Measurements from ENCODE around the gene TSPAN16. TPM values are rescaled to one million over a fixed set of nuclear protein-coding genes. Genes with fewer than 3 reads are reported as not detected.
"Not testable (repeated sequence)": the region's sequence is repeated elsewhere in the genome, so short reads cannot be mapped to it uniquely, and the experiment has no call there.

The TSPAN16 gene
- total RNA-seq, 2 experiments from 2014 or later: not detected

GRCh38 chr19:11323601-11324078 lies 27.7 kb downstream of the TSPAN16 start:
- CTCF ChIA-PET: interaction anchor here (0.7 kb wide), 1 partner anchor 35 kb away, joined by 4 read pairs; no protein-coding TSS in a partner anchor
- H3K9me3 Mint-ChIP-seq (ENCODE audit: low read depth): no peaks in the 10 kb centered on the region
- peak overlapping the region; percentile 88 for H3K27ac Mint-ChIP-seq
- POLR2A ChIA-PET: no interaction called here
- H3K27me3 Mint-ChIP-seq: peaks cover 10% of the 10 kb centered on the region
- no peak for DNase-seq
- H3K36me3 Mint-ChIP-seq (ENCODE audit: low read depth): no peaks in the 10 kb centered on the region
- intact Hi-C loops (cut with DNase I, micrococcal nuclease): no loop called here
- ATAC-seq: peak; percentile 21
- peak overlapping the region; percentile 59 for H3K4me3 Mint-ChIP-seq
- H3K4me1 Mint-ChIP-seq: peaks cover 15% of the 10 kb centered on the region

- H3K27ac Mint-ChIP-seq: peak overlapping the region; percentile 88
- peak overlapping the region; percentile 59 for H3K4me3 Mint-ChIP-seq
- DNase-seq (peak; percentile 70), ATAC-seq (peak; percentile 78)
- ChIA-PET CTCF (no interaction called here), POLR2A (interaction anchor here (0.6 kb wide), 1 partner anchor 128 kb away, joined by 6 read pairs; no protein-coding TSS in a partner anchor)
- H3K27me3 Mint-ChIP-seq: peaks cover 9% of the 10 kb centered on the region
- H3K9me3 Mint-ChIP-seq (ENCODE audit: low read depth): no peaks in the 10 kb centered on the region
- H3K36me3 Mint-ChIP-seq (ENCODE audit: low read depth): no peaks in the 10 kb centered on the region
- peaks cover 15% of the 10 kb centered on the region for H3K4me1 Mint-ChIP-seq
- intact Hi-C loops (cut with DNase I, micrococcal nuclease): no loop called here
These were observed 28.2 kb downstream of the TSPAN16 start for GRCh38 chr19:11324079-11324661.

GRCh38 chr19:11324748-11325389 lies 28.9 kb downstream of the TSPAN16 start:
- Mint-ChIP-seq H3K36me3 (ENCODE audit: low read depth) (no peaks in the 10 kb centered on the region), H3K4me1 (peaks cover 15% of the 10 kb centered on the region), H3K4me3 (no peak overlapping the region), H3K27me3 (peaks cover 9% of the 10 kb centered on the region), H3K9me3 (ENCODE audit: low read depth) (no peaks in the 10 kb centered on the region), H3K27ac (peak overlapping the region; percentile 88)
- no peak for ATAC-seq
- DNase-seq: no peak
- intact Hi-C loops (cut with DNase I, micrococcal nuclease): no loop called here
- POLR2A ChIA-PET: interaction anchor here (0.6 kb wide), 1 partner anchor 127 kb away, joined by 6 read pairs; no protein-coding TSS in a partner anchor
- CTCF ChIA-PET: no interaction called here

GRCh38 chr19:11325544-11325943 lies 29.6 kb downstream of the TSPAN16 start:
- CTCF ChIA-PET: no interaction called here
- ATAC-seq (no peak), DNase-seq (no peak)
- Mint-ChIP-seq H3K4me1 (peaks cover 15% of the 10 kb centered on the region), H3K27me3 (peaks cover 8% of the 10 kb centered on the region), H3K27ac (no peak overlapping the region), H3K4me3 (no peak overlapping the region), H3K9me3 (ENCODE audit: low read depth) (no peaks in the 10 kb centered on the region), H3K36me3 (ENCODE audit: low read depth) (no peaks in the 10 kb centered on the region)
- intact Hi-C loops (cut with DNase I, micrococcal nuclease): no loop called here
- POLR2A ChIA-PET: no interaction called here

GRCh38 chr19:11330127-11330526 lies 34.2 kb downstream of the TSPAN16 start:
- ChIA-PET CTCF (no interaction called here), POLR2A (interaction anchor here (0.7 kb wide), 1 partner anchor 53 kb away, joined by 5 read pairs; no protein-coding TSS in a partner anchor)
- H3K4me1 Mint-ChIP-seq: no peaks in the 10 kb centered on the region
- DNase-seq: no peak
- peaks cover 5% of the 10 kb centered on the region for H3K36me3 Mint-ChIP-seq (ENCODE audit: low read depth)
- intact Hi-C loops (cut with DNase I, micrococcal nuclease): no loop called here
- ATAC-seq: no peak
- no peaks in the 10 kb centered on the region for H3K27me3 Mint-ChIP-seq
- peaks cover under 1% of the 10 kb centered on the region for H3K9me3 Mint-ChIP-seq (ENCODE audit: low read depth)
- H3K27ac Mint-ChIP-seq: no peak overlapping the region
- H3K4me3 Mint-ChIP-seq: no peak overlapping the region

GRCh38 chr19:11331502-11331901 lies 35.5 kb downstream of the TSPAN16 start:
- DNase-seq (no peak), ATAC-seq (no peak)
- ChIA-PET CTCF (no interaction called here), POLR2A (no interaction called here)
- peaks cover 17% of the 10 kb centered on the region for H3K36me3 Mint-ChIP-seq (ENCODE audit: low read depth)
- intact Hi-C loops (cut with DNase I, micrococcal nuclease): no loop called here
- H3K4me3 Mint-ChIP-seq: no peak overlapping the region
- H3K4me1 Mint-ChIP-seq: no peaks in the 10 kb centered on the region
- H3K27ac Mint-ChIP-seq: no peak overlapping the region
- H3K9me3 Mint-ChIP-seq (ENCODE audit: low read depth): peaks cover 4% of the 10 kb centered on the region
- no peaks in the 10 kb centered on the region for H3K27me3 Mint-ChIP-seq

GRCh38 chr19:11332822-11333221 lies 36.9 kb downstream of the TSPAN16 start:
- H3K36me3 Mint-ChIP-seq (ENCODE audit: low read depth): peaks cover 20% of the 10 kb centered on the region
- no peaks in the 10 kb centered on the region for H3K27me3 Mint-ChIP-seq
- no peak overlapping the region for H3K27ac Mint-ChIP-seq
- H3K4me3 Mint-ChIP-seq: no peak overlapping the region
- ChIA-PET CTCF (no interaction called here), POLR2A (interaction anchor here (0.6 kb wide), 2 partner anchors 41 to 182 kb away, joined by 4 to 5 read pairs; no protein-coding TSS in a partner anchor)
- H3K4me1 Mint-ChIP-seq: peaks cover 7% of the 10 kb centered on the region
- peaks cover 4% of the 10 kb centered on the region for H3K9me3 Mint-ChIP-seq (ENCODE audit: low read depth)
- ATAC-seq (no peak), DNase-seq (no peak)
- intact Hi-C loops (cut with DNase I, micrococcal nuclease): no loop called here

GRCh38 chr19:11333838-11334237 lies 37.9 kb downstream of the TSPAN16 start:
- H3K4me3 Mint-ChIP-seq; DNase-seq; H3K9me3 Mint-ChIP-seq (ENCODE audit: low read depth); ATAC-seq; POLR2A ChIA-PET; H3K27me3 Mint-ChIP-seq; CTCF ChIA-PET; intact Hi-C loops (cut with DNase I, micrococcal nuclease); H3K27ac Mint-ChIP-seq: not testable (repeated sequence)
- H3K36me3 Mint-ChIP-seq (ENCODE audit: low read depth): peaks cover 20% of the 10 kb centered on the region
- H3K4me1 Mint-ChIP-seq: peaks cover 15% of the 10 kb centered on the region

- ATAC-seq (no peak), DNase-seq (no peak)
- POLR2A ChIA-PET: no interaction called here
- Mint-ChIP-seq H3K4me1 (peaks cover 21% of the 10 kb centered on the region), H3K36me3 (ENCODE audit: low read depth) (peaks cover 20% of the 10 kb centered on the region), H3K27me3 (no peaks in the 10 kb centered on the region), H3K4me3 (no peak overlapping the region), H3K27ac (no peak overlapping the region), H3K9me3 (ENCODE audit: low read depth) (peaks cover 4% of the 10 kb centered on the region)
- intact Hi-C loops (cut with DNase I, micrococcal nuclease): loop anchor here in 1 of 2 experiments (5.0 kb wide), 1 partner anchor 138 kb away; the partner anchor contains the start of gene KANK2
- CTCF ChIA-PET: no interaction called here
These were observed 39.6 kb downstream of the TSPAN16 start for GRCh38 chr19:11335449-11336146.

GRCh38 chr19:11337080-11337479 lies 41.1 kb downstream of the TSPAN16 start:
- H3K27me3 Mint-ChIP-seq: no peaks in the 10 kb centered on the region
- no peak overlapping the region for H3K4me3 Mint-ChIP-seq

GRCh38 chr19:11338121-11338520 lies 42.2 kb downstream of the TSPAN16 start:
- ATAC-seq: no peak
- no peak overlapping the region for H3K4me3 Mint-ChIP-seq
- peaks cover 19% of the 10 kb centered on the region for H3K36me3 Mint-ChIP-seq (ENCODE audit: low read depth)
- H3K27ac Mint-ChIP-seq: no peak overlapping the region
- H3K4me1 Mint-ChIP-seq: peaks cover 21% of the 10 kb centered on the region
- DNase-seq: no peak
- intact Hi-C loops (cut with DNase I, micrococcal nuclease): loop anchor here in 1 of 2 experiments (2.0 to 5.0 kb wide), 2 partner anchors 97 to 141 kb away; partner anchors contain the start of genes KANK2, ODAD3 and PRKCSH
- POLR2A ChIA-PET: interaction anchor here (0.6 kb wide), 1 partner anchor 133 kb away, joined by 4 read pairs; no protein-coding TSS in a partner anchor
- H3K9me3 Mint-ChIP-seq (ENCODE audit: low read depth): peaks cover 4% of the 10 kb centered on the region
- CTCF ChIA-PET: interaction anchor here (0.6 to 1.0 kb wide), 3 partner anchors 153 to 299 kb away, joined by 3 read pairs; no protein-coding TSS in a partner anchor
- no peaks in the 10 kb centered on the region for H3K27me3 Mint-ChIP-seq

More at GRCh38 chr19:11337080-11337479, 41.1 kb downstream of the TSPAN16 start:
- ATAC-seq (no peak), DNase-seq (no peak)
- ChIA-PET POLR2A (no interaction called here), CTCF (no interaction called here)
- intact Hi-C loops (cut with DNase I, micrococcal nuclease): loop anchor here in 1 of 2 experiments (5.0 kb wide), 1 partner anchor 140 kb away; the partner anchor contains the start of gene KANK2
- Mint-ChIP-seq H3K27ac (no peak overlapping the region), H3K9me3 (ENCODE audit: low read depth) (peaks cover 4% of the 10 kb centered on the region), H3K4me1 (peaks cover 21% of the 10 kb centered on the region), H3K36me3 (ENCODE audit: low read depth) (peaks cover 20% of the 10 kb centered on the region)
